ENCODE results near the gene IL32. TPM values are rescaled to one million over a fixed set of nuclear protein-coding genes. Genes with fewer than 3 reads are reported as not detected.

The IL32 gene
- total RNA-seq, 1 experiment from 2014 or later, result 4.7 TPM

DNA sequence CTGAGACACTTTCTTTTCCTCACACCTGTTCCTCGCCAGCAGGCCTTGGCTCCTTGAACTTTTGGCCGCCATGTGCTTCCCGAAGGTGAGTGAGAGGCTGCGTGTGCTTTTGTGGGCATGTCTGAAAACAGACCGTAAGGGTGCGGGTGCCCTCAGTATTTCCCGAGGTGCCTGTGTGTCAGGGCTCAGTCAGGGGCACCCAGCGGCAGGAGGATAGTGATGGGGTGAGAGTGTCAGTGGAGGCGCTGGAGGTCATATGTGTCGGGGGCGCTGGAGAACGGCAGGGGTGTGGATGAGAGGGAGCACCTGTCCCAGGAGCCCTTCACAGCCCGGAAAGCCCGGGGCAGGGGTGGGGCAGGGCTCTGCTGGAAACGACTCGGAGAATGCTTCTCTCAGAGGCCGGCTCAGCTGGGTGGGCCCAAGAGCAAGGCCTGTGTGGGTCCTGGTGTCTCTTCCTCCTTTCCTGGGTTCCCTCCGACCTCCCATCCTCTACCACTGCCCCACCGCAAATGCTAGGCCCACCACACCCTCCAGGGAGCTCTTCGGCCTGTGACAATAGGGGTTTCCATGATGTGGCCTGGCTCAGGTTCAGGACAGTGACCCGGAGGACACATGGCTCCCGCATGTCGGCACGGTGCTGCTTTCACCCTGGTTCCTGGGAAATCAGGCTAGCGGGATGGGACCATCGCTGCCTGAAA, 451 bp downstream of the IL32 start (continued):
- TF ChIP-seq, protein P1, sequence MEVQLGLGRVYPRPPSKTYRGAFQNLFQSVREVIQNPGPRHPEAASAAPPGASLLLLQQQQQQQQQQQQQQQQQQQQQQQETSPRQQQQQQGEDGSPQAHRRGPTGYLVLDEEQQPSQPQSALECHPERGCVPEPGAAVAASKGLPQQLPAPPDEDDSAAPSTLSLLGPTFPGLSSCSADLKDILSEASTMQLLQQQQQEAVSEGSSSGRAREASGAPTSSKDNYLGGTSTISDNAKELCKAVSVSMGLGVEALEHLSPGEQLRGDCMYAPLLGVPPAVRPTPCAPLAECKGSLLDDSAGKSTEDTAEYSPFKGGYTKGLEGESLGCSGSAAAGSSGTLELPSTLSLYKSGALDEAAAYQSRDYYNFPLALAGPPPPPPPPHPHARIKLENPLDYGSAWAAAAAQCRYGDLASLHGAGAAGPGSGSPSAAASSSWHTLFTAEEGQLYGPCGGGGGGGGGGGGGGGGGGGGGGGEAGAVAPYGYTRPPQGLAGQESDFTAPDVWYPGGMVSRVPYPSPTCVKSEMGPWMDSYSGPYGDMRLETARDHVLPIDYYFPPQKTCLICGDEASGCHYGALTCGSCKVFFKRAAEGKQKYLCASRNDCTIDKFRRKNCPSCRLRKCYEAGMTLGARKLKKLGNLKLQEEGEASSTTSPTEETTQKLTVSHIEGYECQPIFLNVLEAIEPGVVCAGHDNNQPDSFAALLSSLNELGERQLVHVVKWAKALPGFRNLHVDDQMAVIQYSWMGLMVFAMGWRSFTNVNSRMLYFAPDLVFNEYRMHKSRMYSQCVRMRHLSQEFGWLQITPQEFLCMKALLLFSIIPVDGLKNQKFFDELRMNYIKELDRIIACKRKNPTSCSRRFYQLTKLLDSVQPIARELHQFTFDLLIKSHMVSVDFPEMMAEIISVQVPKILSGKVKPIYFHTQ (CRISPR knock-in tag; IDR thresholded peaks at IDR 0.05), result no peak
- TF ChIP-seq, protein P2, sequence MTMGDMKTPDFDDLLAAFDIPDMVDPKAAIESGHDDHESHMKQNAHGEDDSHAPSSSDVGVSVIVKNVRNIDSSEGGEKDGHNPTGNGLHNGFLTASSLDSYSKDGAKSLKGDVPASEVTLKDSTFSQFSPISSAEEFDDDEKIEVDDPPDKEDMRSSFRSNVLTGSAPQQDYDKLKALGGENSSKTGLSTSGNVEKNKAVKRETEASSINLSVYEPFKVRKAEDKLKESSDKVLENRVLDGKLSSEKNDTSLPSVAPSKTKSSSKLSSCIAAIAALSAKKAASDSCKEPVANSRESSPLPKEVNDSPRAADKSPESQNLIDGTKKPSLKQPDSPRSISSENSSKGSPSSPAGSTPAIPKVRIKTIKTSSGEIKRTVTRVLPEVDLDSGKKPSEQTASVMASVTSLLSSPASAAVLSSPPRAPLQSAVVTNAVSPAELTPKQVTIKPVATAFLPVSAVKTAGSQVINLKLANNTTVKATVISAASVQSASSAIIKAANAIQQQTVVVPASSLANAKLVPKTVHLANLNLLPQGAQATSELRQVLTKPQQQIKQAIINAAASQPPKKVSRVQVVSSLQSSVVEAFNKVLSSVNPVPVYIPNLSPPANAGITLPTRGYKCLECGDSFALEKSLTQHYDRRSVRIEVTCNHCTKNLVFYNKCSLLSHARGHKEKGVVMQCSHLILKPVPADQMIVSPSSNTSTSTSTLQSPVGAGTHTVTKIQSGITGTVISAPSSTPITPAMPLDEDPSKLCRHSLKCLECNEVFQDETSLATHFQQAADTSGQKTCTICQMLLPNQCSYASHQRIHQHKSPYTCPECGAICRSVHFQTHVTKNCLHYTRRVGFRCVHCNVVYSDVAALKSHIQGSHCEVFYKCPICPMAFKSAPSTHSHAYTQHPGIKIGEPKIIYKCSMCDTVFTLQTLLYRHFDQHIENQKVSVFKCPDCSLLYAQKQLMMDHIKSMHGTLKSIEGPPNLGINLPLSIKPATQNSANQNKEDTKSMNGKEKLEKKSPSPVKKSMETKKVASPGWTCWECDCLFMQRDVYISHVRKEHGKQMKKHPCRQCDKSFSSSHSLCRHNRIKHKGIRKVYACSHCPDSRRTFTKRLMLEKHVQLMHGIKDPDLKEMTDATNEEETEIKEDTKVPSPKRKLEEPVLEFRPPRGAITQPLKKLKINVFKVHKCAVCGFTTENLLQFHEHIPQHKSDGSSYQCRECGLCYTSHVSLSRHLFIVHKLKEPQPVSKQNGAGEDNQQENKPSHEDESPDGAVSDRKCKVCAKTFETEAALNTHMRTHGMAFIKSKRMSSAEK (CRISPR knock-in tag; IDR thresholded peaks at IDR 0.05; ENCODE audit: borderline replicate concordance), result no peak

DNA sequence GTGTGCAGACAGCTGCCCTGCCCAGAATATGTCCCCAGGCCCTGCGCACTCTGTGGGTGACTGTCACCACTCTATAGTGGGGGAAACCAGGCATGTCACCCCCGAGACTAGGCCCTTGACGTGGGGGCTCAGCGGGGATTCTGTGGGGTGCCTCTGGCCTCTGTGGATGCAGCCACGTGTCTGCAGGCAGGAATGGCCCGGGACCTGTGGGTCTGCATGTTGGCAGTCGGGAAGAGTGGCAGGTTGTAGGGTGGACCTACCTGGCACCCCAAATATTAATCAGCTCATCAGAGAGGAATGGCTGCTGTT, 954 bp downstream of the IL32 start:
- TF ChIP-seq GABPB1 (CRISPR knock-in tag; IDR thresholded peaks at IDR 0.05) (0 out of 2 replicates have a peak, but pooled peaks have one; percentile 12), OVOL2 (CRISPR knock-in tag; IDR thresholded peaks at IDR 0.05; ENCODE audit: borderline replicate concordance) (no peak)
- ATAC-seq (no peak), DNase-seq (ENCODE audit: low spot score) (no peak)
- Mint-ChIP-seq H3K27me3 (ENCODE audit: low read depth) (no peaks in the 10 kb centered on the region), H3K36me3 (no peaks in the 10 kb centered on the region), H3K4me1 (peaks cover 26% of the 10 kb centered on the region), H3K4me3 (no peak overlapping the region), H3K9me3 (no peaks in the 10 kb centered on the region), H3K27ac (no peak overlapping the region; the same call in 1 of the 2 replicates)
- ChIA-PET POLR2A (no interaction called here), CTCF (interaction anchor here (1.1 kb wide), 1 partner anchor 64 kb away, joined by 3 read pairs; no protein-coding TSS in a partner anchor)

DNA sequence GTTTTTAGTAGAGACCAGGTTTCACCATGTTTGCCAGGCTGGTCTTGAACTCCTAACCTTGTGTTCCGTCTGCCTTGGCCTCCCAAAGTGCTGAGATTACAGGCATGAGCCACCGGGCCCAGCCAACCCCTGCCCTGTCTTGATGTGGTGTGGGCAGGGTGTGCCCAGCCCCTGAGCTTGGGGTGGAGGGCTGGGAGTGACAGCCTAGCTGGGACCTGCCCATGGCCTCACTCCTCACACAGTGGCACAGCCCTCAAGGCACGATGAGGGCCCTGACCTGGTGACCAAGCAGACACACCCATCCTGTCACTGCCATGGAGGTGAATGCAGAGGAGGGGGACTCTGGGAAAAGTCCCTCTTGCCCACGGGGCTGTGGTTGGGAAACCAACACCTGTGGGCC, 3.0 kb downstream of the IL32 start:
- H3K4me3 Mint-ChIP-seq, result no peak overlapping the region
- peaks cover 5% of the 10 kb centered on the region; the same call in 1 of the 2 replicates for H3K27me3 Mint-ChIP-seq (ENCODE audit: low read depth)
- H3K4me1 Mint-ChIP-seq, result peaks cover 37% of the 10 kb centered on the region
- no peaks in the 10 kb centered on the region for H3K36me3 Mint-ChIP-seq
- CTCF ChIA-PET, result interaction anchor here (0.9 to 2.1 kb wide), 4 partner anchors 9 to 37 kb away, joined by 3 to 8 read pairs (median 4); no protein-coding TSS in a partner anchor
- H3K9me3 Mint-ChIP-seq, result no peaks in the 10 kb centered on the region
- no peak overlapping the region for H3K27ac Mint-ChIP-seq
- ATAC-seq (no peak), DNase-seq (ENCODE audit: low spot score) (no peak)
- TF ChIP-seq JUN (CRISPR knock-in tag; IDR thresholded peaks at IDR 0.05) (no peak), FOXP1 (CRISPR knock-in tag; IDR thresholded peaks at IDR 0.05; ENCODE audit: borderline replicate concordance) (no peak), ETV6 (CRISPR knock-in tag; IDR thresholded peaks at IDR 0.05) (no peak), TEAD1 (CRISPR knock-in tag; IDR thresholded peaks at IDR 0.05) (no peak), ZNF317 (CRISPR knock-in tag; IDR thresholded peaks at IDR 0.05; ENCODE audit: borderline replicate concordance, low read depth) (no peak), KAT7 (CRISPR knock-in tag; IDR thresholded peaks at IDR 0.05; ENCODE audit: borderline replicate concordance) (no peak)
- TF ChIP-seq, protein P3, sequence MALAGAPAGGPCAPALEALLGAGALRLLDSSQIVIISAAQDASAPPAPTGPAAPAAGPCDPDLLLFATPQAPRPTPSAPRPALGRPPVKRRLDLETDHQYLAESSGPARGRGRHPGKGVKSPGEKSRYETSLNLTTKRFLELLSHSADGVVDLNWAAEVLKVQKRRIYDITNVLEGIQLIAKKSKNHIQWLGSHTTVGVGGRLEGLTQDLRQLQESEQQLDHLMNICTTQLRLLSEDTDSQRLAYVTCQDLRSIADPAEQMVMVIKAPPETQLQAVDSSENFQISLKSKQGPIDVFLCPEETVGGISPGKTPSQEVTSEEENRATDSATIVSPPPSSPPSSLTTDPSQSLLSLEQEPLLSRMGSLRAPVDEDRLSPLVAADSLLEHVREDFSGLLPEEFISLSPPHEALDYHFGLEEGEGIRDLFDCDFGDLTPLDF (CRISPR knock-in tag; IDR thresholded peaks at IDR 0.05), result no peak
- TF ChIP-seq, protein P4, sequence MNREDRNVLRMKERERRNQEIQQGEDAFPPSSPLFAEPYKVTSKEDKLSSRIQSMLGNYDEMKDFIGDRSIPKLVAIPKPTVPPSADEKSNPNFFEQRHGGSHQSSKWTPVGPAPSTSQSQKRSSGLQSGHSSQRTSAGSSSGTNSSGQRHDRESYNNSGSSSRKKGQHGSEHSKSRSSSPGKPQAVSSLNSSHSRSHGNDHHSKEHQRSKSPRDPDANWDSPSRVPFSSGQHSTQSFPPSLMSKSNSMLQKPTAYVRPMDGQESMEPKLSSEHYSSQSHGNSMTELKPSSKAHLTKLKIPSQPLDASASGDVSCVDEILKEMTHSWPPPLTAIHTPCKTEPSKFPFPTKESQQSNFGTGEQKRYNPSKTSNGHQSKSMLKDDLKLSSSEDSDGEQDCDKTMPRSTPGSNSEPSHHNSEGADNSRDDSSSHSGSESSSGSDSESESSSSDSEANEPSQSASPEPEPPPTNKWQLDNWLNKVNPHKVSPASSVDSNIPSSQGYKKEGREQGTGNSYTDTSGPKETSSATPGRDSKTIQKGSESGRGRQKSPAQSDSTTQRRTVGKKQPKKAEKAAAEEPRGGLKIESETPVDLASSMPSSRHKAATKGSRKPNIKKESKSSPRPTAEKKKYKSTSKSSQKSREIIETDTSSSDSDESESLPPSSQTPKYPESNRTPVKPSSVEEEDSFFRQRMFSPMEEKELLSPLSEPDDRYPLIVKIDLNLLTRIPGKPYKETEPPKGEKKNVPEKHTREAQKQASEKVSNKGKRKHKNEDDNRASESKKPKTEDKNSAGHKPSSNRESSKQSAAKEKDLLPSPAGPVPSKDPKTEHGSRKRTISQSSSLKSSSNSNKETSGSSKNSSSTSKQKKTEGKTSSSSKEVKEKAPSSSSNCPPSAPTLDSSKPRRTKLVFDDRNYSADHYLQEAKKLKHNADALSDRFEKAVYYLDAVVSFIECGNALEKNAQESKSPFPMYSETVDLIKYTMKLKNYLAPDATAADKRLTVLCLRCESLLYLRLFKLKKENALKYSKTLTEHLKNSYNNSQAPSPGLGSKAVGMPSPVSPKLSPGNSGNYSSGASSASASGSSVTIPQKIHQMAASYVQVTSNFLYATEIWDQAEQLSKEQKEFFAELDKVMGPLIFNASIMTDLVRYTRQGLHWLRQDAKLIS (CRISPR knock-in tag; IDR thresholded peaks at IDR 0.05; ENCODE audit: borderline replicate concordance), result no peak
- TF ChIP-seq, protein P5, sequence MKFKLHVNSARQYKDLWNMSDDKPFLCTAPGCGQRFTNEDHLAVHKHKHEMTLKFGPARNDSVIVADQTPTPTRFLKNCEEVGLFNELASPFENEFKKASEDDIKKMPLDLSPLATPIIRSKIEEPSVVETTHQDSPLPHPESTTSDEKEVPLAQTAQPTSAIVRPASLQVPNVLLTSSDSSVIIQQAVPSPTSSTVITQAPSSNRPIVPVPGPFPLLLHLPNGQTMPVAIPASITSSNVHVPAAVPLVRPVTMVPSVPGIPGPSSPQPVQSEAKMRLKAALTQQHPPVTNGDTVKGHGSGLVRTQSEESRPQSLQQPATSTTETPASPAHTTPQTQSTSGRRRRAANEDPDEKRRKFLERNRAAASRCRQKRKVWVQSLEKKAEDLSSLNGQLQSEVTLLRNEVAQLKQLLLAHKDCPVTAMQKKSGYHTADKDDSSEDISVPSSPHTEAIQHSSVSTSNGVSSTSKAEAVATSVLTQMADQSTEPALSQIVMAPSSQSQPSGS (CRISPR knock-in tag; IDR thresholded peaks at IDR 0.05; ENCODE audit: borderline replicate concordance, low read depth), result no peak
- TF ChIP-seq, protein P6, sequence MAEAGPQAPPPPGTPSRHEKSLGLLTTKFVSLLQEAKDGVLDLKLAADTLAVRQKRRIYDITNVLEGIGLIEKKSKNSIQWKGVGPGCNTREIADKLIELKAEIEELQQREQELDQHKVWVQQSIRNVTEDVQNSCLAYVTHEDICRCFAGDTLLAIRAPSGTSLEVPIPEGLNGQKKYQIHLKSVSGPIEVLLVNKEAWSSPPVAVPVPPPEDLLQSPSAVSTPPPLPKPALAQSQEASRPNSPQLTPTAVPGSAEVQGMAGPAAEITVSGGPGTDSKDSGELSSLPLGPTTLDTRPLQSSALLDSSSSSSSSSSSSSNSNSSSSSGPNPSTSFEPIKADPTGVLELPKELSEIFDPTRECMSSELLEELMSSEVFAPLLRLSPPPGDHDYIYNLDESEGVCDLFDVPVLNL (CRISPR knock-in tag; IDR thresholded peaks at IDR 0.05; ENCODE audit: borderline replicate concordance, low read depth), result no peak
- POLR2A ChIA-PET, result no interaction called here

All from WTC11 (cell line).